HCT116 (cell line): Measurements from ENCODE around the gene TSPEAR. TPM values are rescaled to one million over a fixed set of nuclear protein-coding genes. Genes with fewer than 3 reads are reported as not detected.

Experiments used
- ATAC-seq: fragments of 200-7000 bp; cut with Tn5 transposase; 2 replicates; pipeline ENCODE4 v1.9.1; 2020; ENCODE audit warnings: mild to moderate bottlenecking, moderate library complexity
- BruUV-seq: library from RNA; stranded (reverse); fragments of 400-500 nt; replicated peaks from 2 replicates; lab custom pipeline; 2021; lab: Mats Ljungman, UMichigan
- CTCF ChIA-PET: fragments of 300-600 bp; sonication (Branson Sonifier 250); formaldehyde crosslinking; loops from one replicate; lab custom pipeline; 2021; ENCODE audit warnings: antibody characterized with exemption; lab: Charles Lee
- POLR2A ChIA-PET: fragments of 300-600, 350-600 bp; sonication (Branson Sonifier 250); formaldehyde crosslinking; loops from one replicate; lab custom pipeline; 2021; ENCODE audit warnings: antibody characterized with exemption; lab: Charles Lee
- RAD21 ChIA-PET, 2 experiments: fragments of 300-600 bp; sonication (Branson Sonifier 250); formaldehyde crosslinking; loops; one replicate each; lab custom pipeline; 2023; ENCODE audit warnings: low total read pairs in 2 of 2; ENCODE audit not compliant: uncharacterized antibody in 2 of 2, unreplicated experiment in 2 of 2, low non-redundant PET in 1 of 2; lab: Charles Lee
- DNase-seq: peaks from one replicate; pipeline ENCODE4 v3.0.0-alpha.2; 2010; ENCODE audit warnings: low read depth, low spot score
- H2AFZ ChIP-seq: fragments of 200-600 bp; shearing (Covaris generic), sonication (generic); 2 replicates; pipeline ENCODE4 v1.6.1; 2017; ENCODE audit warnings: low read depth, mixed run types, mixed read lengths, antibody characterized with exemption, low read length; ENCODE audit not compliant: poor library complexity, severe bottlenecking
- H3K27ac ChIP-seq: 2 replicates; pipeline ENCODE4 v1.5.1; 2012; ENCODE audit warnings: low read depth, low read length
- H3K27me3 ChIP-seq: fragments of 200-600 bp; sonication (generic); 2 replicates; pipeline ENCODE4 v1.6.1; 2016; ENCODE audit warnings: mixed run types, low read length, mixed read lengths; ENCODE audit not compliant: insufficient read depth
- H3K36me3 ChIP-seq, 2 experiments: fragments of 200-500 bp in 1 of 2; fragments of 200-600 bp in 1 of 2; sonication (Bioruptor generic) in 1 of 2; sonication (generic) in 1 of 2; 2 replicates each; pipeline versions ENCODE4 v1.5.1 to v1.6.1; 2014 to 2016; ENCODE audit warnings: low read length in 2 of 2, inconsistent platforms in 1 of 2, mixed read lengths in 1 of 2, mixed run types in 1 of 2; ENCODE audit not compliant: insufficient read depth in 2 of 2, control insufficient read depth in 1 of 2
- H3K4me1 ChIP-seq, 2 experiments: fragments of 200-600 bp in 1 of 2; sonication (generic) in 1 of 2; 2 replicates each; pipeline versions ENCODE4 v1.5.1 to v1.6.1; 2012 to 2017; ENCODE audit warnings: low read length in 2 of 2, inconsistent platforms in 1 of 2, mild to moderate bottlenecking in 1 of 2, mixed read lengths in 1 of 2, mixed run types in 1 of 2, moderate library complexity in 1 of 2; ENCODE audit not compliant: insufficient read depth in 2 of 2, control insufficient read depth in 1 of 2
- H3K4me2 ChIP-seq: fragments of 200-600 bp; sonication (generic); 2 replicates; pipeline ENCODE4 v1.6.1; 2017; ENCODE audit warnings: mixed run types, low read length, mixed read lengths
- H3K4me3 ChIP-seq, 2 experiments: fragments of 200-600 bp in 1 of 2; sonication (generic) in 1 of 2; replicated peaks in 1 of 2; 2 replicates each; pipeline ENCODE4 v1.5.1; 2011 to 2016; ENCODE audit warnings: low read length in 2 of 2, control low read depth in 1 of 2, low read depth in 1 of 2, mild to moderate bottlenecking in 1 of 2, mixed read lengths in 1 of 2, mixed run types in 1 of 2
- H3K79me2 ChIP-seq: fragments of 200-600 bp; sonication (generic); 2 replicates; pipeline ENCODE4 v1.6.1; 2017; ENCODE audit warnings: mild to moderate bottlenecking, mixed run types, low read length, moderate library complexity, mixed read lengths; ENCODE audit not compliant: insufficient read depth
- H3K9ac ChIP-seq: fragments of 200-600 bp; sonication (generic); 2 replicates; pipeline ENCODE4 v1.6.1; 2016; ENCODE audit warnings: low read length, mixed read lengths
- H3K9me2 ChIP-seq: fragments of 200-600 bp; sonication (generic), shearing (Covaris generic); 2 replicates; pipeline ENCODE4 v1.6.1; 2017; ENCODE audit warnings: mixed run types, mild to moderate bottlenecking, moderate library complexity; ENCODE audit not compliant: insufficient read depth
- H3K9me3 ChIP-seq, 2 experiments: fragments of 200-500 bp in 1 of 2; fragments of 200-600 bp in 1 of 2; sonication (Bioruptor generic) in 1 of 2; sonication (generic) in 1 of 2; 2 replicates each; pipeline ENCODE4 v1.6.1; 2014 to 2017; ENCODE audit warnings: low read length in 2 of 2, mixed read lengths in 2 of 2, inconsistent platforms in 1 of 2, low read depth in 1 of 2, mild to moderate bottlenecking in 1 of 2, mixed run types in 1 of 2, moderate library complexity in 1 of 2; ENCODE audit not compliant: control insufficient read depth in 1 of 2, insufficient read depth in 1 of 2
- H4K20me1 ChIP-seq: fragments of 200-600 bp; sonication (generic), shearing (Covaris generic); 2 replicates; pipeline ENCODE4 v1.6.1; 2017; ENCODE audit warnings: mixed run types, mild to moderate bottlenecking, moderate library complexity; ENCODE audit not compliant: insufficient read depth
- ATF3 ChIP-seq: IDR thresholded peaks from 2 replicates; pipeline ENCODE4 v1.6.1; 2012
- EGR1 ChIP-seq: IDR thresholded peaks from 2 replicates; pipeline ENCODE4 v1.6.1; 2012; ENCODE audit warnings: low read depth
- EZH2 ChIP-seq: fragments of 200-600 bp; sonication (generic); IDR thresholded peaks from 2 replicates; pipeline ENCODE4 v1.6.1; 2017; ENCODE audit warnings: antibody characterized with exemption, mixed run types
- EZH2phosphoT487 ChIP-seq: fragments of 200-600 bp; IDR thresholded peaks from 2 replicates; pipeline ENCODE4 v1.6.1; 2018; ENCODE audit warnings: antibody characterized with exemption, borderline replicate concordance
- FOSL1 ChIP-seq: IDR thresholded peaks from 2 replicates; pipeline ENCODE4 v1.6.1; 2012; ENCODE audit warnings: low read depth
- POLR2AphosphoS5 ChIP-seq: IDR thresholded peaks from 2 replicates; pipeline ENCODE4 v1.6.1; 2011; ENCODE audit warnings: mild to moderate bottlenecking, low read depth, low read length, moderate library complexity
- REST ChIP-seq: IDR thresholded peaks from 2 replicates; pipeline ENCODE4 v1.6.1; 2012; ENCODE audit warnings: low read depth
- ZFX ChIP-seq: fragments of 450-650 bp; IDR thresholded peaks from 2 replicates; pipeline ENCODE4 v1.6.1; 2017
- ZNF274 ChIP-seq: fragments of 200-500 bp; sonication (Bioruptor generic); IDR thresholded peaks from 2 replicates; pipeline ENCODE4 v1.6.1; 2014; ENCODE audit warnings: mild to moderate bottlenecking, low read depth, low read length, inconsistent platforms
- intact Hi-C: fragments of 100-400 bp; cut with micrococcal nuclease; formaldehyde crosslinking; loops from 2 replicates; pipeline ENCODE4 v1.10.0; 2022
- total RNA-seq: library from RNA; stranded (reverse); gene quantifications from one replicate; pipeline ENCODE4 v1.2.1, GENCODE V29; 2021; ENCODE audit not compliant: unreplicated experiment

The TSPEAR gene
- total RNA-seq, 1 experiment from 2014 or later = not detected

GRCh38 chr21:44671911-44672310 lies 39.5 kb downstream of the TSPEAR start (continued):
- no peak for TF ChIP-seq ZNF274

- RAD21 ChIA-PET = no interaction called here
- BruUV-seq = no TSS peak
- no peak overlapping the region for H3K9ac ChIP-seq
Observed at GRCh38 chr21:44670642-44671432, 40.5 kb downstream of the TSPEAR start.

More at GRCh38 chr21:44670642-44671432, 40.5 kb downstream of the TSPEAR start:
- intact Hi-C loops = loop anchor here (10.0 kb wide), 1 partner anchor 106 kb away; no protein-coding TSS in a partner anchor
- ATAC-seq = no peak
- DNase-seq = no peak
- Histone ChIP-seq H2AFZ (no peak overlapping the region), H4K20me1 (no peaks in the 10 kb centered on the region), H3K79me2 (no peaks in the 10 kb centered on the region), H3K9me3 (0 out of 4 replicates have a peak, but pooled peaks cover 0 to 3% of the 10 kb centered on the region in 2 experiments), H3K27ac (no peak overlapping the region), H3K4me2 (no peak overlapping the region), H3K4me3 (no peak overlapping the region), H3K36me3 (no peaks in the 10 kb centered on the region), H3K9me2 (no peaks in the 10 kb centered on the region), H3K4me1 (no peaks in the 10 kb centered on the region), H3K27me3 (peaks cover 5% of the 10 kb centered on the region; the same call in 1 of the 2 replicates)
- ChIA-PET CTCF (no interaction called here), POLR2A (no interaction called here)
- no peak for TF ChIP-seq POLR2AphosphoS5
- no peak for TF ChIP-seq ATF3
- no peak for TF ChIP-seq FOSL1
- no peak for TF ChIP-seq EGR1
- TF ChIP-seq EZH2phosphoT487 = no peak
- TF ChIP-seq EZH2 = no peak
- no peak for TF ChIP-seq REST
- TF ChIP-seq ZFX = no peak
- TF ChIP-seq ZNF274 = no peak
